ENCODE data around the gene DNAH2. TPM values are rescaled to one million over a fixed set of nuclear protein-coding genes. Genes with fewer than 3 reads are reported as not detected.
A peak's percentile ranks its signal among the peaks of the same experiment; 100 is the strongest.

The DNAH2 gene
- total RNA-seq, 4 donors from 2014 or later, result 0.19 to 0.95 (median 0.65) TPM

DNA sequence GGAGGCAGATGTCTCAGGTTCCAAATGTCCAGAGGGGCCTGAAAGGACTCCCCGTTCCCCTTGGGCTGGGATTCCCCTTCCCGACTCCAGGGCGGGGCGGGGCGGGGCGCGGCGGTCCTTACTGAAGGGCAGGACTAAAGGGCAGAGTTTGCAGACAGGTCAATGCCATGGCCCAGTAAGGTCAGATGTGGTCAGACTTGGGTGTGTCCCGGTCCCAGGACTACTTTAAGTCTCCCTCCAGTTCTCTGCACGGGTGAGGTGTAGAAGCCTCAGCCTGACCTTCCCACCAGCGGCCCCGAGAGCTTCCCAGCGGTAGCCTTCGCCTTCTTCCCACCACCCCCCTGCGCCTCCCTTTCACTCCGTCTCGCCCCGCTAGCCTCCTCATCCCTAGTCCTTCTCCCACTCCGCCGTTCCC, 117.0 kb downstream of the DNAH2 start:
- ATAC-seq (ENCODE audit: low FRiP score) (peak; percentile 31), DNase-seq (ENCODE audit: low spot score) (no peak)
- TF ChIP-seq, protein P1, sequence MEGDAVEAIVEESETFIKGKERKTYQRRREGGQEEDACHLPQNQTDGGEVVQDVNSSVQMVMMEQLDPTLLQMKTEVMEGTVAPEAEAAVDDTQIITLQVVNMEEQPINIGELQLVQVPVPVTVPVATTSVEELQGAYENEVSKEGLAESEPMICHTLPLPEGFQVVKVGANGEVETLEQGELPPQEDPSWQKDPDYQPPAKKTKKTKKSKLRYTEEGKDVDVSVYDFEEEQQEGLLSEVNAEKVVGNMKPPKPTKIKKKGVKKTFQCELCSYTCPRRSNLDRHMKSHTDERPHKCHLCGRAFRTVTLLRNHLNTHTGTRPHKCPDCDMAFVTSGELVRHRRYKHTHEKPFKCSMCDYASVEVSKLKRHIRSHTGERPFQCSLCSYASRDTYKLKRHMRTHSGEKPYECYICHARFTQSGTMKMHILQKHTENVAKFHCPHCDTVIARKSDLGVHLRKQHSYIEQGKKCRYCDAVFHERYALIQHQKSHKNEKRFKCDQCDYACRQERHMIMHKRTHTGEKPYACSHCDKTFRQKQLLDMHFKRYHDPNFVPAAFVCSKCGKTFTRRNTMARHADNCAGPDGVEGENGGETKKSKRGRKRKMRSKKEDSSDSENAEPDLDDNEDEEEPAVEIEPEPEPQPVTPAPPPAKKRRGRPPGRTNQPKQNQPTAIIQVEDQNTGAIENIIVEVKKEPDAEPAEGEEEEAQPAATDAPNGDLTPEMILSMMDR (IDR thresholded peaks at IDR 0.05), result no peak

DNA sequence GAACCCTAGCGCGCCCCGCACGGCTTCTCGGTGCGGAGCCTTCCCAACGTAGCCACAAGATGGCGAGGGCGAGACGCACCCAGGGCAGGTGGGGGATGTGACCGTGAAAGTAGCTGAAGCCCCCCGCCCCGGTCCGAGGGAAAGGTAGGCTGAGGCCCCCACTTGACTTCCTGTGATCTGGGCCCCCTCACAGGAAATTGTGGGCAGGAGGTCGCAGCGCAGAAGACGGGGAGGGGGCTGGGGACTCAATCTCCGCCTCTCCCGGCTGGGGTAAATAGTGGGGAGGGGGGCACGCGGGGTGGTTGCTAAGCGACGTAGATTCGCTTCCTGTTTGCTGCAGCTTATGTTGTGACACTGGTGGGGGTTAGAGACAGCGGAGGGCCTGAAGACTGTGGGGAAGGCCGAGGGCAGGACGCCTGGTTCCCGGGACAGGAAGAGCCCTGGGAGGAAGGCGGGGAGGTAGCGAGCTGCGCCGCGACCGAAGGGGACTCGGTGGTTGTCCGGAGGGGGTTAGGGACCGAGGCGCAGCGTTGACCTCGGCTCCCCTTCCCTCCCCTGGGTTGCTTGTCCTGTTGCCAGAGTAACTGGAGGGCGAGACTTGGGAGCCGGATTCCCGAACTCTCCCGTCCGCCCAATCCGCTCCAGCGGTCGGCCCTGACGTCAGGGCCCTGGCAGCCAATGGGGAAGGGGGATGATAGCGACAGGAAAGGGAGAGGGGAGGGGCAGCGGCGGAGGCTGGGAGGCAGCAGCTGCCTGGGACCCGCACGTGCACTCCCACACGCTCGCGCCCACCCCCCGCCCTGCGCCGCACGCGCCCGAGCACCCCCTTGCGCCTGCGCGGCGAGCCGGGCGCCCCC, 117.6 kb downstream of the DNAH2 start:
- TF ChIP-seq, protein P1 (IDR thresholded peaks at IDR 0.05), result peak in 1 of 3 donors; percentile 12
- peak; percentile 40 for ATAC-seq (ENCODE audit: low FRiP score)
- peak; percentile 82 for DNase-seq (ENCODE audit: low spot score)

DNA sequence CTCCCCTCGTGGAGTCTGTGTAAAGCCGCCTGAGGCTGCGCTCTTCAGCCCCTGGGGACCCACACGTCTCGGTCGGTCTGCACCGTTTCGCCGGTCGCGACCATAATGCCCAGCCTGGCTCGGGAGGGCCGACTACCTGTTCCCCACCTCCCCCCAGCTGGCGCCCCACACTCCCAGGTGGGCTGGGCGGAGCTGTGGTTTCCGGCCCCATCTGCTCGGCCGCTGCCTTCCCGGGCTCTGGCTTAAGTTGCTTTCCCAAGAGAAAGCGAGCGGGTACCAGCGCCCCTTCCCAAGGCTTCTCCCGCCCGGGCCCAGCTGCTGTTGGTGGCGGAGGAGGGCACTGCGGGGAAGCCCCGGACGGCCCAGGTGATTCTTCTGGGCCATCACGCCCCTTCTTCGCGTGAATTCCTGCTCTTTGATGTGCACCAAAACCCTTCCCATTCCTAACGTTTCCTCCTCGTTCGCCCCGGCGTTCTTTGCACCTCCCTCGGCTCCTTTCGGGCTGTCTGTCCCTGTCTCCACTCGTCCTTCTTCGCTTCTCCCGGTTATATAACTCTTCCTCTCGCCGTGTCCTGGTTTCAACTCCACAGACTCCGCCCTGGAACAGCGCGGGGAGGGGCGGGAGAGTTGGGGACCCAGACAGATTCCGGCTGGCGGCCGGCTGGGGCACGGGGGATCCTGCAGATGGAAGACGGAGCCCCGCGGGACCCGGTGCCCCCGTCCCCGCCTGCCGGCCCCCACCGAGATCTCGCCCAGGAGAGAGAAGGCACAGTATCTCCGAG, 118.5 kb downstream of the DNAH2 start:
- no peak for DNase-seq (ENCODE audit: low spot score)
- ATAC-seq (ENCODE audit: low FRiP score), result peak; percentile 5

DNA sequence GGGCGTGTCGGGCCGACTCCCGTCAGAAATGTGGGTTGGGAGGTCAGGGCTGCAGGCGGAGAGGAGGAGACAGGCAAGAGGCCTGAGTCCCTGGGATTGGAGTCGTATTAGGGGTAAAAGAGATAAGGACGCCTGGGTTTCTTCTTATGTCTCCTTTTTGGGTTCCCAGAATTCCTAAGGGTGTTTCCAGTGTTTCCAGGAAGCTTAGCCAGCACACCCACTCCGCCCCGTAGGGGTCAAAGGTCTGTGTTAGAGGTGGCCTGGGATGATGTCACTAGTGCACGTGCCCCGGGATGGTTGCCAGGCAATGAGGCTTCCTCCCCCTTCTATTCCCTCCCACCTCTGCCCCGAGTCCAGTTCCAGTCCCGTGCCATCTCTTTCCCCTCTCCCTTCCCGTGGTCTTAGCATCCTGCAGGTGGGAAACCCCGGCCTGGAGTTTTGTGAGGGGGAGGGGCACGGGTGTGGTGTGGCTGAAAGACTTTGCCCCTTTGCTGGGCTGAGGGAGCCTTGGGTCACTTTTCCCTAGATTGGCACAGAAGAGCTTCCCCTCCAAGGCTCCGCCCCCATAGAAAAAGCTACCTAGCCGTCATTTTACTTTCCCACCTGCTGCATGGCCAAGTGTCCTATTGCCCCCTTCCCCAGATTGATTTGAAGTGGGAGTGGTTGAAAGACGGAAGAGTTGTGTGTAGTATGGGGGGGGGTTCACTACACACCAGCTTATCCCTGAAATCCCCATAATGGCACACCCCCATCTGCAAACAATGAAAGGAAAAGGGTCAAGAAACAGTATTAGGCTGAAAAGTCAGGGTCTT, 119.3 kb downstream of the DNAH2 start:
- peak; percentile 98 for DNase-seq (ENCODE audit: low spot score)
- TF ChIP-seq, protein P1 (IDR thresholded peaks at IDR 0.05), result no peak
- peak; percentile 35 for ATAC-seq (ENCODE audit: low FRiP score)

More for the DNA sequence above, 118.5 kb downstream of the DNAH2 start:
- TF ChIP-seq, protein P1 (IDR thresholded peaks at IDR 0.05), result no peak

DNA sequence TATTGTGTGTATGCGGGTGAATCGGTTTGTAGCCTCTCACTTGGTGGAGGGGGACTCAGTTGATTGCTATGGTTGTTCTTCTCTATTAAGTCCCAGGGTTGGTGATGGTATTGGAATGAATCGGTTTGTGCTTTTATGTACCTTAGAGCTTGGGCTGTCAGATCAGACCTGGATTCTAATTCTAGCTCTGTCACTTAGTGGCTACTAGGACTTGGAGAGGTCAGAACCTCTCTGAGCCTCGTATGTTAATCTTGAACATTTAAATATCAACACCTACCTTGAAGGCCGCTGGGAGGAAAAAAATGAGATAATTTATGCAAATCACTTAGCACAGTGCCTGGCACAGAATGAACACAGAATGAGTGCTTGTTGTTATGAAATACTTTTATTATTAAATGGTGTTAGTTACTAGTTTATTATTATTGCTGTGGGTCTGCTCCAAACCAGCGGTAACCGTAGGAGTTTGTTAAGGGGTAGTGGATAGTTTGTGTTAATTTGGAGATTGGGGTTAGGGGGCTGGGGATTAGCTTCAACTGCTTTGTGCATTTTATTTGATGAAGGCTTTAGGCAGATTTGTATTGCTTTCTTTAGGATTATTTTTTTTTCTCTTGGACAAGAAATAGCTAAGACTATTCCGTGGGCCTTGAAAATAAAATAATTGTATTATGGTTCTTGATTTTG, 120.0 kb downstream of the DNAH2 start:
- ATAC-seq (ENCODE audit: low FRiP score), result no peak
- TF ChIP-seq, protein P1 (IDR thresholded peaks at IDR 0.05), result no peak
- DNase-seq (ENCODE audit: low spot score), result no peak
